Liver (tissue), 9 donors: ENCODE data around the gene S100A13. TPM values are rescaled to one million over a fixed set of nuclear protein-coding genes. Genes with fewer than 3 reads are reported as not detected.

Source experiments
- DNase-seq: peaks from one replicate; pipeline ENCODE4 v3.0.0-alpha.2; 2017; ENCODE audit warnings: low spot score
- H3K27ac ChIP-seq, 2 donors: one replicate each; pipeline ENCODE4 v1.7.0; 2013; ENCODE audit warnings: inconsistent platforms in 2 of 2, low read length in 2 of 2, control low read depth in 1 of 2, low read depth in 1 of 2, mild to moderate bottlenecking in 1 of 2
- H3K27me3 ChIP-seq, 4 donors: one replicate each; pipeline versions ENCODE4 v1.6.1 to v1.7.0; 2013; ENCODE audit warnings: low read length in 3 of 4, inconsistent platforms in 1 of 4, mild to moderate bottlenecking in 1 of 4, moderate library complexity in 1 of 4; ENCODE audit not compliant: control insufficient read depth in 4 of 4, insufficient read depth in 4 of 4
- H3K36me3 ChIP-seq, 4 donors: one replicate each; pipeline versions ENCODE4 v1.6.1 to v1.7.0; 2013; ENCODE audit warnings: low read length in 3 of 4, mild to moderate bottlenecking in 3 of 4, low read depth in 1 of 4, moderate library complexity in 1 of 4; ENCODE audit not compliant: control insufficient read depth in 4 of 4, insufficient read depth in 3 of 4
- H3K4me1 ChIP-seq, 4 donors: one replicate each; pipeline versions ENCODE4 v1.6.1 to v1.7.0; 2013; ENCODE audit warnings: low read length in 3 of 4, mild to moderate bottlenecking in 3 of 4, moderate library complexity in 1 of 4; ENCODE audit not compliant: control insufficient read depth in 4 of 4, insufficient read depth in 4 of 4
- H3K4me3 ChIP-seq, 3 donors: one replicate each; pipeline versions ENCODE4 v1.6.1 to v1.7.0; 2013; ENCODE audit warnings: low read length in 3 of 3, control low read depth in 1 of 3, low read depth in 1 of 3, mild to moderate bottlenecking in 1 of 3
- H3K9ac ChIP-seq, 2 donors: one replicate each; pipeline ENCODE4 v1.7.0; 2013; ENCODE audit warnings: low read length in 2 of 2, mild to moderate bottlenecking in 2 of 2, moderate library complexity in 2 of 2, control low read depth in 1 of 2, low read depth in 1 of 2
- H3K9me3 ChIP-seq, 4 donors: one replicate each; pipeline versions ENCODE4 v1.6.1 to v1.7.0; 2013; ENCODE audit warnings: low read length in 3 of 4; ENCODE audit not compliant: control insufficient read depth in 4 of 4
- EGR1 ChIP-seq, 2 donors: IDR thresholded peaks; 2 replicates each; pipeline ENCODE4 v1.6.1; 2016 to 2018; ENCODE audit warnings: antibody characterized with exemption in 2 of 2, low read depth in 2 of 2
- FOXA1 ChIP-seq: IDR thresholded peaks from 2 replicates; pipeline ENCODE4 v1.6.1; 2016; ENCODE audit warnings: antibody characterized with exemption
- FOXA2 ChIP-seq: IDR thresholded peaks from 2 replicates; pipeline ENCODE4 v1.6.1; 2016; ENCODE audit warnings: antibody characterized with exemption
- GABPA ChIP-seq, 2 donors: IDR thresholded peaks in 1 of 2; conservative IDR thresholded peaks in 1 of 2; 2 replicates each; pipeline ENCODE4 v1.6.1; 2016; ENCODE audit warnings: antibody characterized with exemption in 2 of 2, mild to moderate bottlenecking in 1 of 2, moderate library complexity in 1 of 2
- HNF4A ChIP-seq, 2 donors: conservative IDR thresholded peaks; 2 replicates each; pipeline ENCODE4 v1.6.1; 2016; ENCODE audit warnings: antibody characterized with exemption in 2 of 2, mild to moderate bottlenecking in 2 of 2
- HNF4G ChIP-seq: IDR thresholded peaks from 2 replicates; pipeline ENCODE4 v1.6.1; 2016; ENCODE audit warnings: antibody characterized with exemption
- JUND ChIP-seq, 2 donors: IDR thresholded peaks; 2 replicates each; pipeline ENCODE4 v1.6.1; 2016; ENCODE audit warnings: antibody characterized with exemption in 2 of 2
- NR2F2 ChIP-seq: IDR thresholded peaks from 2 replicates; pipeline ENCODE4 v1.6.1; 2016; ENCODE audit warnings: antibody characterized with exemption
- RAD21 ChIP-seq, 2 donors: IDR thresholded peaks; 2 replicates each; pipeline ENCODE4 v1.6.1; 2016; ENCODE audit warnings: antibody characterized with exemption in 2 of 2, mild to moderate bottlenecking in 2 of 2
- REST ChIP-seq: IDR thresholded peaks from 2 replicates; pipeline ENCODE4 v1.6.1; 2016; ENCODE audit warnings: antibody characterized with exemption, mild to moderate bottlenecking
- RXRA ChIP-seq, 2 donors: IDR thresholded peaks; 2 replicates each; pipeline ENCODE4 v1.6.1; 2017 to 2018; ENCODE audit warnings: antibody characterized with exemption in 2 of 2, mild to moderate bottlenecking in 1 of 2
- SP1 ChIP-seq: IDR thresholded peaks from 2 replicates; pipeline ENCODE4 v1.6.1; 2018; ENCODE audit warnings: antibody characterized with exemption, mild to moderate bottlenecking
- TAF1 ChIP-seq: conservative IDR thresholded peaks from 2 replicates; pipeline ENCODE4 v1.6.1; 2016; ENCODE audit warnings: antibody characterized with exemption, mild to moderate bottlenecking
- YY1 ChIP-seq: IDR thresholded peaks from 2 replicates; pipeline ENCODE4 v1.6.1; 2016; ENCODE audit warnings: antibody characterized with exemption, mild to moderate bottlenecking
- WGBS: extraction: QIAGEN DNeasy Blood & Tissue Kit; methylation state at CpG from one replicate; pipeline ENCODE4 v1.1.7; 2013; 5-methylcytosine and 5-hydroxymethylcytosine counted together
- polyA plus RNA-seq, 2 donors: library from polyadenylated mRNA; stranded (reverse) in 1 of 2; unstranded in 1 of 2; fragments of 200-250 nt in 1 of 2; fragments of >200 nt in 1 of 2; fragmentation: Nextera tagmentation in 1 of 2; extraction: Ambion mirVana in 1 of 2; gene quantifications; one replicate each; pipeline versions ENCODE4 v1.2.1 to v1.2.3, GENCODE V29; 2013 to 2015
- total RNA-seq, 2 donors: library from RNA; depleted of rRNA; stranded (reverse); fragments of >200 nt; gene quantifications; one replicate each; pipeline ENCODE4 v1.2.3, GENCODE V29; 2014
- TF ChIP-seq, protein P1 (sequence below): IDR thresholded peaks from 2 replicates; pipeline ENCODE4 v1.6.1; 2016; ENCODE audit warnings: antibody characterized with exemption
- TF ChIP-seq, protein P2 (sequence below): IDR thresholded peaks from 2 replicates; pipeline ENCODE4 v1.6.1; 2016; ENCODE audit warnings: antibody characterized with exemption
- TF ChIP-seq, protein P3 (sequence below): IDR thresholded peaks from 2 replicates; pipeline ENCODE4 v1.6.1; 2016; ENCODE audit warnings: antibody characterized with exemption
- TF ChIP-seq, protein P4 (sequence below): fragments of 150-350 bp; IDR thresholded peaks from 2 replicates; pipeline ENCODE4 v1.5.1; 2017; ENCODE audit warnings: improper control_type of control experiment, low read depth, low read length; ENCODE audit not compliant: missing input control
- donor health status: healthy.
- donor health status: healthy.
- donor health status: healthy.
- donor health status: healthy.
- donor health status: healthy.

S100A13 gene
- total and polyA plus RNA-seq, 4 donors, result 5.3 to 23.0 (median 15.7) TPM

- no peak overlapping the region for H3K27ac ChIP-seq
- H3K27me3 ChIP-seq, result no peaks in the 10 kb centered on the region
- no peak overlapping the region for H3K9ac ChIP-seq
- H3K36me3 ChIP-seq, result no peaks in the 10 kb centered on the region
- no peaks in the 10 kb centered on the region for H3K9me3 ChIP-seq
- DNase-seq, result no peak
- H3K4me1 ChIP-seq, result no peaks in the 10 kb centered on the region
- no peak overlapping the region for H3K4me3 ChIP-seq
- 92% methylated on average over 7 of the region's 7 CpGs for WGBS
- no peak for TF ChIP-seq SP1
- TF ChIP-seq, protein P1, sequence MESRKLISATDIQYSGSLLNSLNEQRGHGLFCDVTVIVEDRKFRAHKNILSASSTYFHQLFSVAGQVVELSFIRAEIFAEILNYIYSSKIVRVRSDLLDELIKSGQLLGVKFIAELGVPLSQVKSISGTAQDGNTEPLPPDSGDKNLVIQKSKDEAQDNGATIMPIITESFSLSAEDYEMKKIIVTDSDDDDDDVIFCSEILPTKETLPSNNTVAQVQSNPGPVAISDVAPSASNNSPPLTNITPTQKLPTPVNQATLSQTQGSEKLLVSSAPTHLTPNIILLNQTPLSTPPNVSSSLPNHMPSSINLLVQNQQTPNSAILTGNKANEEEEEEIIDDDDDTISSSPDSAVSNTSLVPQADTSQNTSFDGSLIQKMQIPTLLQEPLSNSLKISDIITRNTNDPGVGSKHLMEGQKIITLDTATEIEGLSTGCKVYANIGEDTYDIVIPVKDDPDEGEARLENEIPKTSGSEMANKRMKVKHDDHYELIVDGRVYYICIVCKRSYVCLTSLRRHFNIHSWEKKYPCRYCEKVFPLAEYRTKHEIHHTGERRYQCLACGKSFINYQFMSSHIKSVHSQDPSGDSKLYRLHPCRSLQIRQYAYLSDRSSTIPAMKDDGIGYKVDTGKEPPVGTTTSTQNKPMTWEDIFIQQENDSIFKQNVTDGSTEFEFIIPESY, result no peak
- TF ChIP-seq HNF4G, result no peak
- no peak for TF ChIP-seq NR2F2
- TF ChIP-seq REST, result no peak
- no peak for TF ChIP-seq RAD21 (IDR thresholded peaks at IDR 0.05)
- TF ChIP-seq, protein P2, sequence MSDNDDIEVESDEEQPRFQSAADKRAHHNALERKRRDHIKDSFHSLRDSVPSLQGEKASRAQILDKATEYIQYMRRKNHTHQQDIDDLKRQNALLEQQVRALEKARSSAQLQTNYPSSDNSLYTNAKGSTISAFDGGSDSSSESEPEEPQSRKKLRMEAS, result no peak
- TF ChIP-seq RXRA (IDR thresholded peaks at IDR 0.05), result no peak
- TF ChIP-seq FOXA2, result no peak
- no peak for TF ChIP-seq FOXA1
- no peak for TF ChIP-seq HNF4A (conservative IDR thresholded peaks at IDR 0.05)
- no peak for TF ChIP-seq YY1
- TF ChIP-seq, protein P3, sequence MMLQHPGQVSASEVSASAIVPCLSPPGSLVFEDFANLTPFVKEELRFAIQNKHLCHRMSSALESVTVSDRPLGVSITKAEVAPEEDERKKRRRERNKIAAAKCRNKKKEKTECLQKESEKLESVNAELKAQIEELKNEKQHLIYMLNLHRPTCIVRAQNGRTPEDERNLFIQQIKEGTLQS, result no peak
- no peak for TF ChIP-seq JUND (IDR thresholded peaks at IDR 0.05)
- TF ChIP-seq EGR1 (IDR thresholded peaks at IDR 0.05; ENCODE audit: low read depth in 2 of 2), result no peak
- no peak for TF ChIP-seq GABPA (IDR thresholded peaks at IDR 0.05 in 1 of 2, conservative IDR thresholded peaks at IDR 0.05 in 1 of 2)
- no peak for TF ChIP-seq TAF1
- TF ChIP-seq, protein P4, sequence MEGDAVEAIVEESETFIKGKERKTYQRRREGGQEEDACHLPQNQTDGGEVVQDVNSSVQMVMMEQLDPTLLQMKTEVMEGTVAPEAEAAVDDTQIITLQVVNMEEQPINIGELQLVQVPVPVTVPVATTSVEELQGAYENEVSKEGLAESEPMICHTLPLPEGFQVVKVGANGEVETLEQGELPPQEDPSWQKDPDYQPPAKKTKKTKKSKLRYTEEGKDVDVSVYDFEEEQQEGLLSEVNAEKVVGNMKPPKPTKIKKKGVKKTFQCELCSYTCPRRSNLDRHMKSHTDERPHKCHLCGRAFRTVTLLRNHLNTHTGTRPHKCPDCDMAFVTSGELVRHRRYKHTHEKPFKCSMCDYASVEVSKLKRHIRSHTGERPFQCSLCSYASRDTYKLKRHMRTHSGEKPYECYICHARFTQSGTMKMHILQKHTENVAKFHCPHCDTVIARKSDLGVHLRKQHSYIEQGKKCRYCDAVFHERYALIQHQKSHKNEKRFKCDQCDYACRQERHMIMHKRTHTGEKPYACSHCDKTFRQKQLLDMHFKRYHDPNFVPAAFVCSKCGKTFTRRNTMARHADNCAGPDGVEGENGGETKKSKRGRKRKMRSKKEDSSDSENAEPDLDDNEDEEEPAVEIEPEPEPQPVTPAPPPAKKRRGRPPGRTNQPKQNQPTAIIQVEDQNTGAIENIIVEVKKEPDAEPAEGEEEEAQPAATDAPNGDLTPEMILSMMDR, result no peak
These were observed 27.5 kb downstream of the S100A13 start for GRCh38 chr1:153599847-153600246.
